ENCODE data around the gene RBM43.

DNA sequence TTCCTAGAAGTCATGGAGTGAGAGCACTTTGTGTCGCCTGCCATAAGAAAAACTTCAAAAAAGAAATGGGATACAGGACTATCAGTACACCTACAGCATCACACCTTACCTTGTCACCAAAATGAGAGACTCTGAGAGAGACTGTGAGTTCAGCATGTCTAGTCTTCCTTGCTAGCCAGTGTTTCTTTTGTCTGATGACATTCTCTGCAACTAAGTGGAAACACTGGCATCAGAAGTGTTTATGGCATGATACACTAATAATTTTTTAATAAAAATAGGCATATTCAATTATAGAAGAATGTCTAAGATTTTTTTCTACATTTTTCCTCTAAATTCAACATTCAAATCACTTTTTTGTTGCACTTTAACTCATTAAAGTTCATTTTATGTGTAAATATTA, 9.0 kb downstream of the RBM43 start:
- TF ChIP-seq, protein P1, sequence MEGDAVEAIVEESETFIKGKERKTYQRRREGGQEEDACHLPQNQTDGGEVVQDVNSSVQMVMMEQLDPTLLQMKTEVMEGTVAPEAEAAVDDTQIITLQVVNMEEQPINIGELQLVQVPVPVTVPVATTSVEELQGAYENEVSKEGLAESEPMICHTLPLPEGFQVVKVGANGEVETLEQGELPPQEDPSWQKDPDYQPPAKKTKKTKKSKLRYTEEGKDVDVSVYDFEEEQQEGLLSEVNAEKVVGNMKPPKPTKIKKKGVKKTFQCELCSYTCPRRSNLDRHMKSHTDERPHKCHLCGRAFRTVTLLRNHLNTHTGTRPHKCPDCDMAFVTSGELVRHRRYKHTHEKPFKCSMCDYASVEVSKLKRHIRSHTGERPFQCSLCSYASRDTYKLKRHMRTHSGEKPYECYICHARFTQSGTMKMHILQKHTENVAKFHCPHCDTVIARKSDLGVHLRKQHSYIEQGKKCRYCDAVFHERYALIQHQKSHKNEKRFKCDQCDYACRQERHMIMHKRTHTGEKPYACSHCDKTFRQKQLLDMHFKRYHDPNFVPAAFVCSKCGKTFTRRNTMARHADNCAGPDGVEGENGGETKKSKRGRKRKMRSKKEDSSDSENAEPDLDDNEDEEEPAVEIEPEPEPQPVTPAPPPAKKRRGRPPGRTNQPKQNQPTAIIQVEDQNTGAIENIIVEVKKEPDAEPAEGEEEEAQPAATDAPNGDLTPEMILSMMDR (conservative IDR thresholded peaks at IDR 0.05; ENCODE audit: low read length): no peak
- no peak for TF ChIP-seq EZH2phosphoT487 (IDR thresholded peaks at IDR 0.05; ENCODE audit: borderline replicate concordance)

Measured in Loucy (cell line).